ENCODE data around the gene RAPH1. TPM values are rescaled to one million over a fixed set of nuclear protein-coding genes. Genes with fewer than 3 reads are reported as not detected.

Gene RAPH1
- total RNA-seq, 1 donor from 2014 or later, result 50.4 TPM

- H3K4me2 ChIP-seq (ENCODE audit: low read length), result no peak overlapping the region
Measured at GRCh38 chr2:203366639-203367466, 168.2 kb downstream of the RAPH1 start.

GRCh38 chr2:203361922-203362321 lies 173.2 kb downstream of the RAPH1 start:
- peak; percentile 14 for DNase-seq (ENCODE audit: low read depth)
- no peak overlapping the region for H3K27ac Mint-ChIP-seq (ENCODE audit: unreplicated experiment)

More at GRCh38 chr2:203366639-203367466, 168.2 kb downstream of the RAPH1 start:
- Mint-ChIP-seq H3K27me3 (ENCODE audit: low read depth, unreplicated experiment) (no peaks in the 10 kb centered on the region), H3K9me3 (ENCODE audit: unreplicated experiment) (no peaks in the 10 kb centered on the region), H3K27ac (ENCODE audit: unreplicated experiment) (no peak overlapping the region), H3K4me1 (ENCODE audit: low read depth, unreplicated experiment) (no peaks in the 10 kb centered on the region), H3K4me3 (ENCODE audit: unreplicated experiment) (no peak overlapping the region), H3K36me3 (ENCODE audit: low read depth, unreplicated experiment) (no peaks in the 10 kb centered on the region)
- H3K4me1 ChIP-seq (ENCODE audit: insufficient read depth, low read length), result no peaks in the 10 kb centered on the region
- peaks cover 74% of the 10 kb centered on the region for H3K79me2 ChIP-seq (ENCODE audit: insufficient read depth, low read length)
- H4K20me1 ChIP-seq (ENCODE audit: insufficient read depth, low read length), result peaks cover 14% of the 10 kb centered on the region
- no peak overlapping the region for H3K4me3 ChIP-seq (ENCODE audit: insufficient read depth, low read depth, low read length)
- H3K27me3 ChIP-seq (ENCODE audit: insufficient read depth, low read length), result no peaks in the 10 kb centered on the region
- TF ChIP-seq EZH2 (IDR thresholded peaks at IDR 0.05; ENCODE audit: insufficient read depth, low read length) (no peak), CTCF (IDR thresholded peaks at IDR 0.05; ENCODE audit: insufficient read depth, low read depth, low read length) (no peak)
- no peaks in the 10 kb centered on the region for H3K9me3 ChIP-seq (ENCODE audit: insufficient read depth, low read depth, low read length)
- H3K27ac ChIP-seq (ENCODE audit: low read depth, low read length), result no peak overlapping the region
- H2AFZ ChIP-seq (ENCODE audit: low read depth, low read length), result no peak overlapping the region
- H3K36me3 ChIP-seq (ENCODE audit: insufficient read depth, low read length), result no peaks in the 10 kb centered on the region
- DNase-seq (ENCODE audit: low read depth), result no peak
- no peak overlapping the region for H3K9ac ChIP-seq (ENCODE audit: low read length)
- FAIRE-seq, result peak; percentile 58

More at GRCh38 chr2:203361922-203362321, 173.2 kb downstream of the RAPH1 start:
- peaks cover 90% of the 10 kb centered on the region for H3K79me2 ChIP-seq (ENCODE audit: insufficient read depth, low read length)
- H3K36me3 Mint-ChIP-seq (ENCODE audit: low read depth, unreplicated experiment), result no peaks in the 10 kb centered on the region
- no peak overlapping the region for H3K4me3 ChIP-seq (ENCODE audit: insufficient read depth, low read depth, low read length)
- no peak overlapping the region for H2AFZ ChIP-seq (ENCODE audit: low read depth, low read length)
- H3K9me3 ChIP-seq (ENCODE audit: insufficient read depth, low read depth, low read length), result no peaks in the 10 kb centered on the region
- no peaks in the 10 kb centered on the region for H3K9me3 Mint-ChIP-seq (ENCODE audit: unreplicated experiment)
- no peaks in the 10 kb centered on the region for H3K36me3 ChIP-seq (ENCODE audit: insufficient read depth, low read length)
- H4K20me1 ChIP-seq (ENCODE audit: insufficient read depth, low read length), result peaks cover 43% of the 10 kb centered on the region
- no peak overlapping the region for H3K9ac ChIP-seq (ENCODE audit: low read length)
- FAIRE-seq, result no peak
- no peak overlapping the region for H3K27ac ChIP-seq (ENCODE audit: low read depth, low read length)
- TF ChIP-seq CTCF (IDR thresholded peaks at IDR 0.05; ENCODE audit: insufficient read depth, low read depth, low read length), result no peak
- no peak for TF ChIP-seq EZH2 (IDR thresholded peaks at IDR 0.05; ENCODE audit: insufficient read depth, low read length)
- no peak overlapping the region for H3K4me2 ChIP-seq (ENCODE audit: low read length)
- no peaks in the 10 kb centered on the region for H3K4me1 Mint-ChIP-seq (ENCODE audit: low read depth, unreplicated experiment)
- no peaks in the 10 kb centered on the region for H3K27me3 ChIP-seq (ENCODE audit: insufficient read depth, low read length)
- no peak overlapping the region for H3K4me3 Mint-ChIP-seq (ENCODE audit: unreplicated experiment)
- H3K4me1 ChIP-seq (ENCODE audit: insufficient read depth, low read length), result no peaks in the 10 kb centered on the region
- H3K27me3 Mint-ChIP-seq (ENCODE audit: low read depth, unreplicated experiment), result no peaks in the 10 kb centered on the region
